HepG2 (cell line): Measurements from ENCODE around the gene TANGO2. TPM values are rescaled to one million over a fixed set of nuclear protein-coding genes. Genes with fewer than 3 reads are reported as not detected.

Experiments
- BORCS8-MEF2B ChIP-seq: sonication (generic); formaldehyde crosslinking; IDR thresholded peaks from 2 replicates; pipeline ENCODE4 v1.8.0; 2022; ENCODE audit warnings: mild to moderate bottlenecking, missing genetic modification reagents
- HDAC1 ChIP-seq: sonication (generic); formaldehyde crosslinking; IDR thresholded peaks from 2 replicates; pipeline ENCODE4 v1.5.1; 2020; ENCODE audit warnings: mild to moderate bottlenecking, missing genetic modification reagents
- HNF4G ChIP-seq, 2 experiments: sonication (generic) in 1 of 2; formaldehyde crosslinking in 1 of 2; IDR thresholded peaks; 2 replicates each; pipeline versions ENCODE4 v1.4.0 to v1.6.1; 2011 to 2020; ENCODE audit warnings: borderline replicate concordance in 2 of 2, low read depth in 2 of 2, mild to moderate bottlenecking in 2 of 2, low read length in 1 of 2, missing genetic modification reagents in 1 of 2, moderate library complexity in 1 of 2
- HNRNPLL ChIP-seq: fragments of 200-400 bp; formaldehyde crosslinking; IDR thresholded peaks from 2 replicates; pipeline ENCODE4 v1.6.1; 2017; ENCODE audit warnings: mild to moderate bottlenecking, low read depth, low read length; ENCODE audit not compliant: poor library complexity, severe bottlenecking
- KDM6A ChIP-seq: IDR thresholded peaks from 2 replicates; pipeline ENCODE4 v1.6.1; 2016; ENCODE audit warnings: low read depth
- KLF15 ChIP-seq: sonication (generic); formaldehyde crosslinking; IDR thresholded peaks from 2 replicates; pipeline ENCODE4 v1.8.1; 2023; ENCODE audit warnings: borderline replicate concordance, mild to moderate bottlenecking, inconsistent platforms, missing genetic modification reagents, mixed read lengths
- RAD21 ChIP-seq: fragments of 450-650 bp; formaldehyde crosslinking; IDR thresholded peaks from 2 replicates; pipeline ENCODE4 v1.5.0; 2020; ENCODE audit warnings: mild to moderate bottlenecking
- RFX3 ChIP-seq: IDR thresholded peaks from 2 replicates; pipeline ENCODE4 v1.6.1; 2016; ENCODE audit warnings: missing biosample characterization, missing genetic modification reagents
- SAP130 ChIP-seq: IDR thresholded peaks from 2 replicates; pipeline ENCODE4 v1.6.1; 2016; ENCODE audit warnings: low read depth
- SPEN ChIP-seq: sonication (generic); formaldehyde crosslinking; IDR thresholded peaks from 2 replicates; pipeline ENCODE4 v1.5.1; 2020; ENCODE audit warnings: low read depth, mild to moderate bottlenecking, missing genetic modification reagents
- STAG1 ChIP-seq: sonication (generic); formaldehyde crosslinking; IDR thresholded peaks from 2 replicates; pipeline ENCODE4 v1.4.0; 2020; ENCODE audit warnings: missing genetic modification reagents
- TEAD3 ChIP-seq: optimal IDR thresholded peaks from 2 replicates; pipeline ENCODE3; 2016; ENCODE audit warnings: borderline replicate concordance
- XRCC5 ChIP-seq: fragments of 200-400 bp; formaldehyde crosslinking; optimal IDR thresholded peaks from 2 replicates; pipeline ENCODE3; 2017; ENCODE audit warnings: mild to moderate bottlenecking, low read length
- YEATS4 ChIP-seq: sonication (generic); formaldehyde crosslinking; IDR thresholded peaks from 2 replicates; pipeline ENCODE4 v1.4.0; 2020; ENCODE audit warnings: missing genetic modification reagents, borderline replicate concordance
- ZBTB7B ChIP-seq: sonication (generic); formaldehyde crosslinking; IDR thresholded peaks from 2 replicates; pipeline ENCODE4 v1.4.0; 2020; ENCODE audit warnings: missing genetic modification reagents
- ZFX ChIP-seq: sonication (generic); formaldehyde crosslinking; IDR thresholded peaks from 2 replicates; pipeline ENCODE4 v1.4.0; 2020; ENCODE audit warnings: mild to moderate bottlenecking, low read depth, missing genetic modification reagents, moderate library complexity
- ZFY ChIP-seq: sonication (generic); formaldehyde crosslinking; IDR thresholded peaks from 2 replicates; pipeline ENCODE4 v1.4.0; 2020; ENCODE audit warnings: missing genetic modification reagents
- ZNF331 ChIP-seq: sonication (generic); formaldehyde crosslinking; IDR thresholded peaks from 2 replicates; pipeline ENCODE4 v1.4.0; 2020; ENCODE audit warnings: missing genetic modification reagents
- ZNF441 ChIP-seq: sonication (generic); formaldehyde crosslinking; IDR thresholded peaks from 2 replicates; pipeline ENCODE4 v1.7.0; 2021; ENCODE audit warnings: missing genetic modification reagents, borderline replicate concordance
- ZNF788 ChIP-seq: sonication (generic); formaldehyde crosslinking; IDR thresholded peaks from 2 replicates; pipeline ENCODE4 v1.5.0; 2020; ENCODE audit warnings: mild to moderate bottlenecking, missing genetic modification reagents, borderline replicate concordance
- polyA plus RNA-seq, 8 experiments: library from polyadenylated mRNA; depleted of rRNA in 3 of 8; stranded (reverse) in 7 of 8; unstranded in 1 of 8; fragments of >200 nt; fragmentation: Illumina TruSeq in 4 of 8; extraction: Trizol in 4 of 8; gene quantifications; 2 replicates each; pipeline versions ENCODE4 v1.2.1 to v1.2.3, GENCODE V29; 2011 to 2016; ENCODE audit warnings: low read depth in 4 of 8, missing spikeins in 1 of 8, mixed read lengths in 1 of 8; ENCODE audit not compliant: insufficient read depth in 1 of 8
- total RNA-seq, 5 experiments: library from RNA; depleted of rRNA; stranded (reverse); fragments of >200 nt; fragmentation: Illumina TruSeq; extraction: Trizol; gene quantifications; 2 replicates each; pipeline ENCODE4 v1.2.3, GENCODE V29; 2016; ENCODE audit warnings: low read depth in 1 of 5
- TF ChIP-seq, protein P1 (sequence below): sonication (generic); formaldehyde crosslinking; IDR thresholded peaks from 2 replicates; pipeline ENCODE4 v1.4.0; 2020; ENCODE audit warnings: missing genetic modification reagents, borderline replicate concordance
- TF ChIP-seq, protein P2 (sequence below), 2 experiments: IDR thresholded peaks; 2 replicates each; pipeline ENCODE4 v1.6.1; 2011 to 2012; ENCODE audit warnings: low read length in 2 of 2, borderline replicate concordance in 1 of 2, low read depth in 1 of 2, mild to moderate bottlenecking in 1 of 2, moderate library complexity in 1 of 2

TANGO2 gene
- total and polyA plus RNA-seq, 2 of the 13 experiments (the other 11 are each of a cell fraction or from before 2014, with no cell fraction given) = 12.9 to 14.8 TPM

DNA sequence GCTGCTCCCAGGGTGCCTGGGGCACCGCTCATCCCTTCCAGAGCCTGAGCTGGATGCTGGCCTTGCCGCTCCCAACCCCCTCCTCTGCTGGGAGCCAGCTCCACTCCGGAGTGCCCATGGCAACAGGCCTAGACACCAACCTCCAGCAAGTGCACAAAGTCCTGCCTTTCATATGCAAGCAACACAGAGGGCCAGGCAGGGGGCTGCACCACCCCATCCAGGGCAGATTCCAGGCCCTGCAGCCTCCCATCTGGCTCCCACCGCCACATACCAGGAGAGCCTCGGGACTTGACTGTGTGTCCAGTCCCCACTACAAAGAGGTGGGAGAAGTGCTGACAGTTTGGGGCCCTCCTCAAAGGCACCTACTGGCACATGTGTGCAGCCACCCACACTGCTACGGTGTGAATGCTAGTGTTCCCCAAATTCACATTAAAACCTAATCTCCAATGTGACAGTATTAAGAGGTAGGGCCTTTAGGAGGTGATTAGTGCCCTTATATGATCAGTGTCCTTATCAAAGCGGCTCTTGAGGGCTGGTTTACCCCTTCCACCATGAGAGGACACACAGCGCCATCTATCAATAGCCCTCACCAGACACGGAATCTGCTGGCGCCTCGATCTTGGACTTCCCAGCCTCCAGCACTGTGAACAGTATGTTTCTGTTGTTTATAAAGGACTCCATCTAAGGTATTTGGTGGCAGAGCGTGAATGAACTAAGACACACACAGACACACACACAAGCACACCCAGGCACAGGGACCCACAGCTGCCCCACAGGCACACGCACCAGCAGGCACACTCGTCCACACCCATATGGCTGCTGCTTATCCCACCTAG lies 20.4 kb upstream of the TANGO2 start (continued):
- TF ChIP-seq HNF4G (IDR thresholded peaks at IDR 0.05; ENCODE audit: borderline replicate concordance, low read depth, low read length) (peak; percentile 72; the same call in 1 of the 2 replicates), HNF4G (CRISPR knock-in tag; IDR thresholded peaks at IDR 0.05; ENCODE audit: borderline replicate concordance, low read depth) (0 out of 2 replicates have a peak, but pooled peaks have one; percentile 13), KLF15 (CRISPR knock-in tag) (no peak), RFX3 (CRISPR knock-in tag) (peak; percentile 69), ZFX (CRISPR knock-in tag) (peak; percentile 54; the same call in 1 of the 2 replicates), ZFY (CRISPR knock-in tag) (peak; percentile 34; the same call in 1 of the 2 replicates), XRCC5 (peak; percentile 11), SAP130 (CRISPR knock-in tag) (peak; percentile 29; the same call in 1 of the 2 replicates), BORCS8-MEF2B (CRISPR knock-in tag) (0 out of 2 replicates have a peak, but pooled peaks have one; percentile 20), KDM6A (CRISPR knock-in tag) (0 out of 2 replicates have a peak, but pooled peaks have one; percentile 22), SPEN (CRISPR knock-in tag) (no peak; the same call in 1 of the 2 replicates), ZNF788 (CRISPR knock-in tag) (no peak), ZBTB7B (CRISPR knock-in tag) (0 out of 2 replicates have a peak, but pooled peaks have one; percentile 19), STAG1 (peak; percentile 22; the same call in 1 of the 2 replicates), HDAC1 (CRISPR knock-in tag) (peak; percentile 49; the same call in 1 of the 2 replicates), ZNF441 (CRISPR knock-in tag) (no peak), HNRNPLL (peak; percentile 29), RAD21 (CRISPR knock-in tag) (peak; percentile 45; the same call in 1 of the 2 replicates), ZNF331 (peak; percentile 17; the same call in 1 of the 2 replicates), YEATS4 (CRISPR knock-in tag) (no peak), TEAD3 (CRISPR knock-in tag) (peak; percentile 91)
- TF ChIP-seq, protein P1, sequence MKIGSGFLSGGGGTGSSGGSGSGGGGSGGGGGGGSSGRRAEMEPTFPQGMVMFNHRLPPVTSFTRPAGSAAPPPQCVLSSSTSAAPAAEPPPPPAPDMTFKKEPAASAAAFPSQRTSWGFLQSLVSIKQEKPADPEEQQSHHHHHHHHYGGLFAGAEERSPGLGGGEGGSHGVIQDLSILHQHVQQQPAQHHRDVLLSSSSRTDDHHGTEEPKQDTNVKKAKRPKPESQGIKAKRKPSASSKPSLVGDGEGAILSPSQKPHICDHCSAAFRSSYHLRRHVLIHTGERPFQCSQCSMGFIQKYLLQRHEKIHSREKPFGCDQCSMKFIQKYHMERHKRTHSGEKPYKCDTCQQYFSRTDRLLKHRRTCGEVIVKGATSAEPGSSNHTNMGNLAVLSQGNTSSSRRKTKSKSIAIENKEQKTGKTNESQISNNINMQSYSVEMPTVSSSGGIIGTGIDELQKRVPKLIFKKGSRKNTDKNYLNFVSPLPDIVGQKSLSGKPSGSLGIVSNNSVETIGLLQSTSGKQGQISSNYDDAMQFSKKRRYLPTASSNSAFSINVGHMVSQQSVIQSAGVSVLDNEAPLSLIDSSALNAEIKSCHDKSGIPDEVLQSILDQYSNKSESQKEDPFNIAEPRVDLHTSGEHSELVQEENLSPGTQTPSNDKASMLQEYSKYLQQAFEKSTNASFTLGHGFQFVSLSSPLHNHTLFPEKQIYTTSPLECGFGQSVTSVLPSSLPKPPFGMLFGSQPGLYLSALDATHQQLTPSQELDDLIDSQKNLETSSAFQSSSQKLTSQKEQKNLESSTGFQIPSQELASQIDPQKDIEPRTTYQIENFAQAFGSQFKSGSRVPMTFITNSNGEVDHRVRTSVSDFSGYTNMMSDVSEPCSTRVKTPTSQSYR (CRISPR knock-in tag) = peak; percentile 60; the same call in 1 of the 2 replicates
- TF ChIP-seq, protein P2, sequence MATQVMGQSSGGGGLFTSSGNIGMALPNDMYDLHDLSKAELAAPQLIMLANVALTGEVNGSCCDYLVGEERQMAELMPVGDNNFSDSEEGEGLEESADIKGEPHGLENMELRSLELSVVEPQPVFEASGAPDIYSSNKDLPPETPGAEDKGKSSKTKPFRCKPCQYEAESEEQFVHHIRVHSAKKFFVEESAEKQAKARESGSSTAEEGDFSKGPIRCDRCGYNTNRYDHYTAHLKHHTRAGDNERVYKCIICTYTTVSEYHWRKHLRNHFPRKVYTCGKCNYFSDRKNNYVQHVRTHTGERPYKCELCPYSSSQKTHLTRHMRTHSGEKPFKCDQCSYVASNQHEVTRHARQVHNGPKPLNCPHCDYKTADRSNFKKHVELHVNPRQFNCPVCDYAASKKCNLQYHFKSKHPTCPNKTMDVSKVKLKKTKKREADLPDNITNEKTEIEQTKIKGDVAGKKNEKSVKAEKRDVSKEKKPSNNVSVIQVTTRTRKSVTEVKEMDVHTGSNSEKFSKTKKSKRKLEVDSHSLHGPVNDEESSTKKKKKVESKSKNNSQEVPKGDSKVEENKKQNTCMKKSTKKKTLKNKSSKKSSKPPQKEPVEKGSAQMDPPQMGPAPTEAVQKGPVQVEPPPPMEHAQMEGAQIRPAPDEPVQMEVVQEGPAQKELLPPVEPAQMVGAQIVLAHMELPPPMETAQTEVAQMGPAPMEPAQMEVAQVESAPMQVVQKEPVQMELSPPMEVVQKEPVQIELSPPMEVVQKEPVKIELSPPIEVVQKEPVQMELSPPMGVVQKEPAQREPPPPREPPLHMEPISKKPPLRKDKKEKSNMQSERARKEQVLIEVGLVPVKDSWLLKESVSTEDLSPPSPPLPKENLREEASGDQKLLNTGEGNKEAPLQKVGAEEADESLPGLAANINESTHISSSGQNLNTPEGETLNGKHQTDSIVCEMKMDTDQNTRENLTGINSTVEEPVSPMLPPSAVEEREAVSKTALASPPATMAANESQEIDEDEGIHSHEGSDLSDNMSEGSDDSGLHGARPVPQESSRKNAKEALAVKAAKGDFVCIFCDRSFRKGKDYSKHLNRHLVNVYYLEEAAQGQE (IDR thresholded peaks at IDR 0.05; ENCODE audit: borderline replicate concordance in 1 of 2, low read depth in 1 of 2, low read length in 2 of 2) = no peak
